Trophoblast cell (in vitro differentiated cells and primary cell): ENCODE measurements around the gene CATSPERE.

Experiments used
- DNase-seq, 2 donors: peaks; one replicate each; pipeline ENCODE4 v3.0.0-alpha.2; 2016
- H2AFZ ChIP-seq: 2 replicates; pipeline ENCODE4 v1.6.1; 2013; ENCODE audit warnings: low read length, moderate library complexity, mild to moderate bottlenecking; ENCODE audit not compliant: insufficient read depth, poor library complexity
- H2AK5ac ChIP-seq: 2 replicates; pipeline ENCODE4 v1.6.1; 2013; ENCODE audit warnings: mild to moderate bottlenecking, low read length
- H2BK120ac ChIP-seq: 2 replicates; pipeline ENCODE4 v1.6.1; 2013; ENCODE audit warnings: low read length, mild to moderate bottlenecking, moderate library complexity; ENCODE audit not compliant: insufficient read depth, poor library complexity
- H2BK12ac ChIP-seq: 2 replicates; pipeline ENCODE4 v1.6.1; 2013; ENCODE audit warnings: mild to moderate bottlenecking, low read length, moderate library complexity
- H2BK5ac ChIP-seq: 2 replicates; pipeline ENCODE4 v1.6.1; 2013; ENCODE audit warnings: low read length, low read depth, moderate library complexity, mild to moderate bottlenecking; ENCODE audit not compliant: poor library complexity
- H3K14ac ChIP-seq: 2 replicates; pipeline ENCODE4 v1.6.1; 2013; ENCODE audit warnings: mild to moderate bottlenecking, low read length
- H3K18ac ChIP-seq: 2 replicates; pipeline ENCODE4 v1.6.1; 2013; ENCODE audit warnings: mild to moderate bottlenecking, low read length
- H3K23ac ChIP-seq: 2 replicates; pipeline ENCODE4 v1.6.1; 2013; ENCODE audit warnings: low read length
- H3K27ac ChIP-seq: 2 replicates; pipeline ENCODE4 v1.5.1; 2013; ENCODE audit warnings: low read depth, mild to moderate bottlenecking, inconsistent platforms, low read length, moderate library complexity
- H3K27me3 ChIP-seq: 2 replicates; pipeline ENCODE4 v1.6.1; 2013; ENCODE audit warnings: inconsistent platforms, mild to moderate bottlenecking, low read length, moderate library complexity; ENCODE audit not compliant: insufficient read depth
- H3K36me3 ChIP-seq, 2 experiments: 1 replicate in 1 of 2; 2 replicates in 1 of 2; pipeline ENCODE4 v1.6.1; 2013; ENCODE audit warnings: low read length in 2 of 2, mild to moderate bottlenecking in 2 of 2, moderate library complexity in 1 of 2; ENCODE audit not compliant: insufficient read depth in 2 of 2, control insufficient read depth in 1 of 2
- H3K4ac ChIP-seq: 2 replicates; pipeline ENCODE4 v1.6.1; 2013; ENCODE audit warnings: low read depth, mild to moderate bottlenecking, low read length, moderate library complexity
- H3K4me1 ChIP-seq, 2 experiments: 1 replicate in 1 of 2; 2 replicates in 1 of 2; pipeline ENCODE4 v1.6.1; 2013; ENCODE audit warnings: low read length in 2 of 2, mild to moderate bottlenecking in 2 of 2, moderate library complexity in 1 of 2; ENCODE audit not compliant: insufficient read depth in 2 of 2, control insufficient read depth in 1 of 2
- H3K4me2 ChIP-seq: 2 replicates; pipeline ENCODE4 v1.6.1; 2013; ENCODE audit warnings: inconsistent platforms, mild to moderate bottlenecking, low read length, moderate library complexity
- H3K4me3 ChIP-seq: 2 replicates; pipeline ENCODE4 v1.5.1; 2013; ENCODE audit warnings: mild to moderate bottlenecking, low read depth, low read length, inconsistent platforms
- H3K79me1 ChIP-seq: one replicate; pipeline ENCODE4 v1.6.1; 2013; ENCODE audit warnings: low read length
- H3K79me2 ChIP-seq: 2 replicates; pipeline ENCODE4 v1.6.1; 2013; ENCODE audit warnings: low read length, mild to moderate bottlenecking; ENCODE audit not compliant: control insufficient read depth, insufficient read depth, poor library complexity
- H3K9ac ChIP-seq: 2 replicates; pipeline ENCODE4 v1.6.1; 2013; ENCODE audit warnings: mild to moderate bottlenecking, low read length
- H3K9me3 ChIP-seq: 2 replicates; pipeline ENCODE4 v1.6.1; 2013; ENCODE audit warnings: low read depth, mild to moderate bottlenecking, control low read depth, inconsistent platforms, low read length; ENCODE audit not compliant: insufficient read depth
- H4K12ac ChIP-seq: 2 replicates; pipeline ENCODE4 v1.6.1; 2013; ENCODE audit warnings: low read depth, mild to moderate bottlenecking, low read length, moderate library complexity
- H4K8ac ChIP-seq: 2 replicates; pipeline ENCODE4 v1.6.1; 2013; ENCODE audit warnings: low read depth, mild to moderate bottlenecking, low read length, moderate library complexity
- H4K91ac ChIP-seq: one replicate; pipeline ENCODE4 v1.6.1; 2013; ENCODE audit warnings: low read depth, mild to moderate bottlenecking, low read length, moderate library complexity
- WGBS: extraction: QIAGEN DNeasy Blood & Tissue Kit; methylation state at CpG from one replicate; pipeline ENCODE4 v1.1.7; 2013; ENCODE audit warnings: missing lambda C conversion rate; ENCODE audit not compliant: insufficient read length, insufficient coverage; ENCODE audit errors: extremely low coverage; 5-methylcytosine and 5-hydroxymethylcytosine counted together

The CATSPERE gene

DNA sequence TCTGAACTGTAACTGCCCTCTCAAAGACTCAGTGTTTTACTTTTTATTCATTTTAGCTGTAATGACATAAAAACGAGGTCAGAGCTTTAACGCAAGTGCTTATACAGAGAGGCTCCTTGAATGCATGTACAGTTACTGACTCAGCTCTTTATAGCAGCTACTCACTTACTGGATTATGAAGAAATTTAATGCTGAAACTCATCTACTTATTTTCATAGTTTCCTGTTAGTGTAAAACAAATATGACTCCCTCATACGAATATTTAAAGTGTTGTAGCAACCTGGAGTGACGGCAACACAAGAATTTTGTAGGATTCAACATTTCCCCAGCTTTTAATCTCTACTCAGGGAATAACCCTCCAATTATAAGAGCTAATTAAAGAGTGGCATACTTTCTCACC, 42.0 kb upstream of the CATSPERE start:
- WGBS, result no CpG with 5 or more reads among the region's 4 CpGs

DNA sequence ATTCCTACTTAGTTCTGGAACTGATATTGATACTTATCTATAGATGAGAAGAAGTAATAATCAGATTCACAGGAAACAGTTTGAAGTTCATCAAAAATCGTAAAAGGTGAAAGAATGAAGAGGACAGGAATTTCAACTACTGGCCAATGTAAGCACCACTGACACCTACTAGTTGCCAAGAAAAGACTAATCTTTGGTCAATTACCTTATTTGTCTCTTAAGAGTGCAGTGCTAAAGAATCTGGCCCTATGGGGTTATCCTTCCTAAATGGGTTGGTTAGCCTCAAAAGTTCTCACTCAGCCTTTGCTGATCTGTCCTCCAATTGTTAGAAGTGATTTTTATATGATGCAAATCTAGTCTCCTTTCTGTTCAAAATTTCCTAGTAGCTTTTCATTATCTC, 38.9 kb upstream of the CATSPERE start:
- H3K4me1 ChIP-seq, result no peaks in the 10 kb centered on the region
- no peak overlapping the region for H2AFZ ChIP-seq
- no peak overlapping the region for H4K91ac ChIP-seq
- H3K9me3 ChIP-seq, result no peaks in the 10 kb centered on the region
- no peaks in the 10 kb centered on the region for H3K79me1 ChIP-seq
- H2BK12ac ChIP-seq, result no peak overlapping the region
- no peaks in the 10 kb centered on the region for H3K79me2 ChIP-seq
- H3K14ac ChIP-seq, result no peak overlapping the region
- WGBS, result no CpG with 5 or more reads among the region's 1 CpG
- H4K8ac ChIP-seq, result no peak overlapping the region
- no peak for DNase-seq
- no peak overlapping the region for H3K4ac ChIP-seq
- H3K23ac ChIP-seq, result no peak overlapping the region
- H3K18ac ChIP-seq, result no peak overlapping the region
- H3K4me3 ChIP-seq, result no peak overlapping the region
- H4K12ac ChIP-seq, result no peak overlapping the region
- H2AK5ac ChIP-seq, result no peak overlapping the region
- no peak overlapping the region for H3K9ac ChIP-seq
- H3K36me3 ChIP-seq, result peaks cover 10 to 12% of the 10 kb centered on the region in 2 experiments
- no peak overlapping the region for H2BK5ac ChIP-seq
- H3K4me2 ChIP-seq, result no peak overlapping the region
- no peak overlapping the region for H3K27ac ChIP-seq
- no peak overlapping the region for H2BK120ac ChIP-seq
- H3K27me3 ChIP-seq, result no peaks in the 10 kb centered on the region

More for the DNA sequence above, 42.0 kb upstream of the CATSPERE start:
- no peak overlapping the region for H3K27ac ChIP-seq
- no peaks in the 10 kb centered on the region for H3K27me3 ChIP-seq
- no peak overlapping the region for H3K23ac ChIP-seq
- H2BK5ac ChIP-seq, result no peak overlapping the region
- H4K91ac ChIP-seq, result no peak overlapping the region
- H3K9ac ChIP-seq, result no peak overlapping the region
- no peak overlapping the region for H3K4ac ChIP-seq
- no peaks in the 10 kb centered on the region for H3K9me3 ChIP-seq
- H4K8ac ChIP-seq, result no peak overlapping the region
- no peak for DNase-seq
- H3K4me3 ChIP-seq, result no peak overlapping the region
- no peak overlapping the region for H3K18ac ChIP-seq
- H2BK12ac ChIP-seq, result no peak overlapping the region
- no peaks in the 10 kb centered on the region for H3K79me1 ChIP-seq
- H3K14ac ChIP-seq, result no peak overlapping the region
- H2AFZ ChIP-seq, result no peak overlapping the region
- H3K4me2 ChIP-seq, result no peak overlapping the region
- no peaks in the 10 kb centered on the region for H3K79me2 ChIP-seq
- H2BK120ac ChIP-seq, result no peak overlapping the region
- H4K12ac ChIP-seq, result no peak overlapping the region
- no peak overlapping the region for H2AK5ac ChIP-seq
- no peaks in the 10 kb centered on the region for H3K4me1 ChIP-seq
- H3K36me3 ChIP-seq, result peaks cover 12 to 24% of the 10 kb centered on the region in 2 experiments

DNA sequence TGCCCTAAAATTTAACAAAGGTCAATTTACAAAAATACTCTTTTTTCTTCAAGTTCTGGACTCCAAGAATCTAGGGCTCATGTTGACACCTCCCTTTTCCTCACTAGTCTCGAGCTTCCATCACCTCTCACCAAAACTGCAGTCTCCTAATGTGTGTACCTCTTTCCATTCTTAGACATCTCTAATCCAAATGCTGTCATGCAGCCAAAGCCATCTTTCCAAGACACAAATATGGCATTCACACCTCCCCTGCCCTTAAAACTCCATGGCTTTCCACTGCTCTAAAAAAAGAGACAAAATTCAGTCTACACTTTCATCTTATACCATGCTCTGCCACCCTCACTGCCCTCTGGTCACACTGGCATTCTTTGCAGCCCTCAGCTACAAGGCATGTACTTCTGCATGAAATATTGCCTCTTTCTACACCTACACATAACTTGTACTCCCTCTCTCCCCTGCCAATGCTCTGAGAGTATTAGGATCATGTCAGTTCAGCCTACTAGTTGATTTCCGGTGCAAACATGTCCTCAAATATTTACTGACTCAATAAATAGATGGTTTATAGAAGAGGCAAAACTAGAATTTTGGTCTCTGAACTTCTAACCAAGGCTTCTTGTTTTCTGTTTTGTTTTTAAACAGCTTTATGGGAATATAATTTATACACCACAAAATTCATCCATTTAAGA, 36.3 kb upstream of the CATSPERE start:
- Histone ChIP-seq H4K91ac (no peak overlapping the region), H3K9ac (no peak overlapping the region), H2BK5ac (no peak overlapping the region), H3K27ac (no peak overlapping the region), H4K12ac (no peak overlapping the region), H3K23ac (no peak overlapping the region), H3K18ac (no peak overlapping the region), H2AK5ac (no peak overlapping the region), H3K79me2 (no peaks in the 10 kb centered on the region), H2BK12ac (no peak overlapping the region), H2AFZ (no peak overlapping the region), H2BK120ac (no peak overlapping the region), H3K4me2 (no peak overlapping the region), H3K4ac (no peak overlapping the region), H4K8ac (no peak overlapping the region), H3K36me3 (peaks cover 6 to 7% of the 10 kb centered on the region in 2 experiments), H3K79me1 (no peaks in the 10 kb centered on the region), H3K27me3 (no peaks in the 10 kb centered on the region), H3K4me1 (no peaks in the 10 kb centered on the region), H3K4me3 (no peak overlapping the region), H3K14ac (no peak overlapping the region), H3K9me3 (no peaks in the 10 kb centered on the region)
- no peak for DNase-seq
- WGBS, result no CpG with 5 or more reads among the region's 2 CpGs

DNA sequence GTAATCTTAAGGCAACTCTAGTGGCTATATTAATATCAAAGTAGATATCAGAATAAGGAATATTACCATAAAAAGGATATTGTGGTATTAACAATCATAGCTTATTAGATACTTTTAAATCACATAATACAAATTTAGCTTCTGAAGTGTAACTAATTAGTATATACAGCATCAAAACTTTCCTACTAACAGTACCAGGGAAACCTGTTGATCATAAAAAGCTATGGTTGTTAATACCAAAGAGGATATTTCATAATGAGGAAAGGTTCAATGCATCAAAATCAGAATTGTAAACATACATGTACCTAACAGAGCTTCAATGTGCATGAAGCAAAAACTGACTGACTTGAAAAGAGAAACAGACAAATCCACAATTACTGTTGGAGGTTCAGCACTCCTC, 33.4 kb upstream of the CATSPERE start:
- no peaks in the 10 kb centered on the region for H3K79me1 ChIP-seq
- no peak overlapping the region for H3K18ac ChIP-seq
- H3K4me3 ChIP-seq, result no peak overlapping the region
- H3K27ac ChIP-seq, result no peak overlapping the region
- no peak overlapping the region for H4K12ac ChIP-seq
- peaks cover 0 to 3% of the 10 kb centered on the region in 2 experiments for H3K36me3 ChIP-seq
- H3K4me2 ChIP-seq, result no peak overlapping the region
- no peak overlapping the region for H3K23ac ChIP-seq
- H3K27me3 ChIP-seq, result no peaks in the 10 kb centered on the region
- no peak overlapping the region for H2BK12ac ChIP-seq
- H4K8ac ChIP-seq, result no peak overlapping the region
- H2BK5ac ChIP-seq, result no peak overlapping the region
- H4K91ac ChIP-seq, result no peak overlapping the region
- H2AK5ac ChIP-seq, result no peak overlapping the region
- H2BK120ac ChIP-seq, result no peak overlapping the region
- no peak overlapping the region for H3K14ac ChIP-seq
- H3K4ac ChIP-seq, result no peak overlapping the region
- no peaks in the 10 kb centered on the region for H3K4me1 ChIP-seq
- no peak for DNase-seq
- H2AFZ ChIP-seq, result no peak overlapping the region
- H3K79me2 ChIP-seq, result no peaks in the 10 kb centered on the region
- no peaks in the 10 kb centered on the region for H3K9me3 ChIP-seq
- no peak overlapping the region for H3K9ac ChIP-seq
